ENCODE data around the gene EPAS1.

The EPAS1 gene

GRCh38 chr2:46300406-46300832, 3.2 kb downstream of the EPAS1 start:
- no peak for DNase-seq (ENCODE audit: low read depth in 2 of 2)

GRCh38 chr2:46302005-46302695, 4.9 kb downstream of the EPAS1 start:
- DNase-seq (ENCODE audit: low read depth in 2 of 2): no peak

DNA sequence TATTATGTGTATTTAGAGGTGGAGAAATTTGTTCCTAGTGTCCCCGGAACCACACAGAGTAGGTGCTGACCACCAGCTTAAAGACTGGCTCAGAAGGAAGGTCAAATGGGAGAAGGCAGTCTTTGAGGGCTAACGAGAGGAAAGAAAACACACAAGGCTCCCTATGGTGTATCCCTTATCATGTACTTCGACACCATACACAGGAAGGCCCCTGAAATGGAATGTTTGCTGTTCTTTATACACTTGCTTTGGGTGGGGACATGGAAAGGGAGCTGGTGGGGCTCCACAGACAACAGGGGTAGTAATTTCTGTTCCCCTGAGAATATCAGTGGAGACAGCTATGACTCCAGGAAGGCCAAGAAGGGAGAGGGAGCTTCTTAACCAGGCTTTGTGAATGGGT, 6.0 kb downstream of the EPAS1 start:
- no peak for DNase-seq (ENCODE audit: low read depth in 2 of 2)

DNA sequence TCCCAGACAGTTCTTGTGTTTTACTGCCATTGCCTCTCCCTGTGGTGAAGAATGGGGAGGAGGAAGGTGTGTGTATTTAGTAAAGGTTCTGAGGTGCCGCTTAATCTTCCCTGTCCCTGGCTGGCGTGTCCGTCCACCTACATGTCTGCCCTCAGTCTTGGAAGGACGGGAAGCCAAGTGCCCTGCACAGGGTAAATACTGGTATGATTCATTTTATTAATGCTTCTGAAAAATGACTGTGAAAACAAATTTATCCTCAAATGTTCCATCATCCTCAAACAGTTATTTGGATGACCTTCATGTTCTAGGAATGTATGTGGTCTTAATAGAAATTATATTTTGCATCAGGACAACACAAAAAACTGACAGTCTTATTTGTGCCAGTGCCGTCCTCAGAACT, 6.6 kb downstream of the EPAS1 start:
- DNase-seq (ENCODE audit: low read depth in 2 of 2): no peak

- DNase-seq (ENCODE audit: low read depth in 2 of 2): no peak
These were observed 7.4 kb downstream of the EPAS1 start for GRCh38 chr2:46304635-46305034.

DNA sequence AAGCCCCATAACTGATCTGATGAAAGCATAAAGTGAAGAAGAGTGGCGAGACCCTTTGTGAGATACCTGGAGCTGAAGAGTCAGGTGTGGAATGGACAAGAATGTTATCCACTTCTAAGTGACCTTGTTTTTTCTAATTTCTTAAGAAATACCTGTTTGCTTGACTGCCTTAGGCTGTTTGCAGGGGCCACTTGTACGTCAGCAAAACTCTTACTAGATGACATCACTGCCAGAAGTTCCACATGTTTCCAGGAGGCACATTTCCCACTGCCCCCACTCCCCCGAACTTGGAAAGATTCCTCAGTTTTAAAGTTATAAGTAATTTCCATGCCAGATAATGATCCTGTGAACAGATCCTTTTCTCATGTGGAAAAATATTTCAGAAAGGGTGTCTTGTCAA, 8.0 kb downstream of the EPAS1 start:
- DNase-seq (ENCODE audit: low read depth in 2 of 2): no peak

GRCh38 chr2:46305767-46306166, 8.6 kb downstream of the EPAS1 start:
- no peak for DNase-seq (ENCODE audit: low read depth in 2 of 2)

- no peak for DNase-seq (ENCODE audit: low read depth in 2 of 2)
These were observed 9.1 kb downstream of the EPAS1 start for GRCh38 chr2:46306330-46306751.

GRCh38 chr2:46306988-46307655, 9.9 kb downstream of the EPAS1 start:
- no peak for DNase-seq (ENCODE audit: low read depth in 2 of 2)

GRCh38 chr2:46308081-46308480, 10.9 kb downstream of the EPAS1 start:
- no peak for DNase-seq (ENCODE audit: low read depth in 2 of 2)

DNA sequence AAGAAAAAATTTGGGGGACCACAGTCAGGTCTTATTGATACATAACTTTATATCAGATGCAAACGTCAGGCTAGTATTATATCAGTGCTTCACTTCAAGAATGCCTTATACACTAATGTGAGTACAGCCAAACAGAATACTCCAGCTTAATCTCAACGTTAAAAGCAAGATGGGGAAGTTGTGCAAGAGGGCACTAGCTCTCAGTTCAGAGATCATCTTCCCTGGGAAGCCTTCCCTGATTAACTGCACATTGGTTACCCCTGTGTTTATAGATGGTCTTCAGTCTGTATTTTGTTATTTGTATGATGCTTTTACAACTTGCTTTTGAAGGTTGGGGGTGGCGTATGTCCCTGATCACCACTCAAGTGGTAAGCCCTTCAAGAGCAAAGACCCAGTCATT, 11.4 kb downstream of the EPAS1 start:
- DNase-seq (ENCODE audit: low read depth in 2 of 2): no peak

DNA sequence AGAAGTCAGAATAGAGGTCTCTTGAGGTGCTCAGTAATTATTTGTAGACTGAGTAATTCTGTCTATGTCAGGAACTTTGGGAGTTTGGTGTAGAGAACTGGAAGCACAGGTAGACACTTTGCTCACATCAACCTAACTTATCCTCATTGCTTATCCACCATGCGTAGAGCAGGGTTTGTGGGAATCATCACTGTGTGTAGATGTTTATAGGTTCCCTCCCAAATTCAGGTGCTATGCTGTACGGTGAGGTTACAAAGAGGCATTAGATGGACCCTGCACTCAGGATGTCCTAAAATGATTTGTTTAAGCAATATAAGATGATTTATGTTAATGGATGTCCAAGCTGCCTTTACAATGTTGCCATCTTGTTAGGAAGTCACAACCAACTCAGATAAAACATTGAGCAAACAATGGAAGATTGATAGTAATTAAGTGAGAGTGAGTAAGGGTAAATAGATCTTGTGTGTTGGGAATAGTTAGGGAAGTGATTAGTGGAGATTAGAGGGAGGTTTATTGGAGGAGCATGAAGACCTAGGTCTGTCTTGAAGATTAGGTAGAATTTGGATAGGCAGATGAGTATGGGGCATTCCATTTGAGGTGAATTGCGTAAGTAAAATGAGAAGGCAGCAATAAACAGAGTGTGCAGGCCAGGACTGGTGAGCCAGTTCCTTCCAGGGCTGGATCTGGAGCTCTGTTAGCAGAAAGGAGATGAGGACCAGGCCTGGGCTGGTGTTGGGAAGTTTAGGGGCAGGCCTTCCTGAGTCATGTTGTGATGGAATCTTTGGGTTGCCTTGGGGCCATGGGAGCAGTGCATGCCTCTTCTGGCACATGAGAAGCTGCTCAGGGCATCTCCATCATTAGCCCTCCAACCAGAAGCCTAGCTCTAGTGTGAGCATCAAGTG, 12.1 kb downstream of the EPAS1 start:
- no peak for DNase-seq (ENCODE audit: low read depth in 2 of 2)

GRCh38 chr2:46310446-46310845, 13.2 kb downstream of the EPAS1 start:
- DNase-seq (ENCODE audit: low read depth in 2 of 2): no peak

DNA sequence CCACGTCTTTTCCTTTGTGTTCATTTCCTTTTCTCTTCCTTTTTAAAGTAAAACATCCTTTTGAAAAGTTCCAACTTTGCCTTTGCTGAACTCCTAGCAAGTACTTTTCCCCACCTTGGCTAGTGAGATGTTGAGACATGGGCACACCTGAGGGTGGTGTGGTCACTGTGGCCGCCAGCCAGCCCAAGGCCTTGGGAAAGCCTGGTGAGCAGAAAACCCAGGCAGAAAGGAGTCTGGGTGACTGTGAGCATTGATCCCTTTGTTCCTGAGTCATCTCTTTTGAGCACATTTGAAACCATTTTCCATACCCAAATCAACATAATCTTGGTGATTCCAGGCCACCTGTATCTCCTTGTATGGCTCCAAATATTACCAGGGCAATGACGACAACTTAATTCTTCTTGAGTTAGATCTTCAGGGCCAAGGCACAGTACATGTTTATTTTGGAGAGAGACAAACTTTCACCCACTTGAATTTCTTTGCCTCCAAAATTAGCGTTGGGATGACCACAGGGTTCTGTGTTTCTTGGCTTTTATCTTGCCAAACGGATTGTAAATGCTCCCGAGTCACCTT, 14.5 kb downstream of the EPAS1 start:
- no peak for DNase-seq (ENCODE audit: low read depth in 2 of 2)

GRCh38 chr2:46313063-46313462, 15.9 kb downstream of the EPAS1 start:
- DNase-seq (ENCODE audit: low read depth in 2 of 2): no peak

GRCh38 chr2:46314065-46314835, 17.0 kb downstream of the EPAS1 start:
- no peak for DNase-seq (ENCODE audit: low read depth in 2 of 2)

GRCh38 chr2:46315103-46315890, 18.1 kb downstream of the EPAS1 start:
- no peak for DNase-seq (ENCODE audit: low read depth in 2 of 2)

DNA sequence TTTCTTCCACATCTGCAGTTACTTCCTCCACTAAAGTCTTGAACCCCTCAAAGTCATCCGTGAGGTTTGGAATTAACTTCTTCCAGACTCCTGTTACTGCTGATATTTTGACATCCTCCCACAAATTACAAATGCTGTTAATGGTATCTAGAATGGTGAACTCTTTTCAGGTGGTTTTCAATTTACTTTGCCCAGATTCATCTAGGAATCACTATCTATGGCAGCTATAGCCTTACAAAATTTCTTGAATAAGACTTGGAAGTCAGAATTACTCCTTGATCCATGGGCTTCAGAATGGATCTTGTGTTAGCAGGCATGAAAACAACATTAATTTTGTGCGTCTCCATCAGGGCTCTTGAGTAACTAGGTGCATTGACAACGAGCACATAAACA, 19.9 kb downstream of the EPAS1 start:
- DNase-seq (ENCODE audit: low read depth in 2 of 2): no peak

DNA sequence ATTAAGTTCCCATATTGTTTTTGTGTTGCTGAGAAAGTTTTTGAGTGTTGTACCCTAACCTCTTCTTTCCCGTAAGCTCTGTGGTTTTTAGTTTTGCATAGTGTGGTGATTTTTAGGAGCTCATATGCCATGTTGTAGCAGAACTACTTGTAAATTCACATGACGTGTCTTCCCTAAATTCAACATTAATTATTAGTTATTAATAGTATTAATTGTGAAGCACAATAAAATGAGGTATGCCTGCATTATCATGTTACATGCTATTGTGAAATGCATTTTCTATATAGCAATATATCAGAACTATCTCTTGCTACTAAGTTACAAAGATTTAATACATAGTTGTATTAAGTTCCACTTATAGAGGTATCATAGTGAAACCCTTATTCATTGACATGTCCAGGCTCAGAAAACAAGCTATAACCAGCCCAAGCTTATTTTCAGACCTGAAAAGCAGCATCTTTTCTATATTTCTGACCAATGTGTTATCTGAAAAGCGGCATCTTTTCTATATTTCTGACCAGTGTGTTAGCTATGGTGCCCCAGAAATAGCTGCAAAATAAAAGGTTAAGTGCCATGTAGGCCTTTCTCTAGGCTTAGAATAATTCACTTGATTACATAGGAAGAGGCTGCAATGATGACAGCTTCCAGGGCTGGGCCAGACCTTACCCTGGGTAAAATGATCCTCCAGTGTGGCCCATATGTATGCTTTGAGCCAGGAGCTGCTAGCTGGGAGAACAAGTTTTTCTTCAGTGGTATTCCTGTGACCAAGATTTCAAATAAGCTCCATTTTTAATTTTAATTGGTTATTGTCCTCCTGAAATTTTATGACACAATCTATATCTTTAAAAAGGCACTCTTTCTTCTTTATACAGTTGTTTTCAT, 21.6 kb downstream of the EPAS1 start:
- no peak for DNase-seq (ENCODE audit: low read depth in 2 of 2)

- no peak for DNase-seq (ENCODE audit: low read depth in 2 of 2)
These were observed 22.5 kb downstream of the EPAS1 start for GRCh38 chr2:46319711-46320110.
